NCI-H2196 treated with DMSO at 0.1 percent for 48 hours (cell line): Measurements from ENCODE around the gene TVP23A.
"Not testable (repeated sequence)": the region's sequence is repeated elsewhere in the genome, so short reads cannot be mapped to it uniquely, and the experiment has no call there.

Experiments
- DNase-seq: peaks from one replicate; lab custom pipeline; 2025; ENCODE audit not compliant: unreplicated experiment; lab: John Stamatoyannopoulos, UW

The TVP23A gene

DNA sequence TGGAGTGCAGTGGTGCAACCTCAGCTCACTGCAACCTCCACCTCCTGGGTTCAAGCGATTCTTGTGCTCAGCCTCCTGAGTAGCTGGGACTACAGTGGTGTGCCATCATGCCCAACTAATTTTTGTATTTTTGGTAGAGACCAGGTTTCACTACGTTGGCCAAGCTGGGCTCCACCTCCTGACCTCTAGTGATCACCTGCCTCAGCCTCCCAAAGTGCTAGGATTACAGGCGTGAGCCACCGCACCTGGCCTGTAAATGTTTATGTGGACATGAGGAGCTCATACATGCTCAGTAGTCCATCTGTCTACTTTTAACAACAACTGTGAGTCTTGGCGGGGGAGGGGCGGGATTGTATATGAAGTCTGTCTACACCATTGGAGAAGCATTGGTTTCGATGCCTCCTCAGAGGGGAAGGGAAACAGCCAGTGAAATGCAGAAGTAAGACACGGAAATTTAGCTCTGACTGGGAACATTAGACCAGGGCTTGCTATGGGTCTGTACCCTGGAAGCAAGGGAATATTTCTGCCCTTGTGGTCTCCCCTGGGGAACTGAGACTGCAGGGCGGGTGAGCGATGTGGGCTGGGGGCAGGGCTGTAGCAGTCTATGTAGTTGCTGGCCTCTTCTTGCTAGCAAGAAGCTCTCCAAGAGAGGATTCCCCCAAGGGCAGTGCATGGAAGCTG lies 65.6 kb downstream of the TVP23A start:
- no peak for DNase-seq

DNA sequence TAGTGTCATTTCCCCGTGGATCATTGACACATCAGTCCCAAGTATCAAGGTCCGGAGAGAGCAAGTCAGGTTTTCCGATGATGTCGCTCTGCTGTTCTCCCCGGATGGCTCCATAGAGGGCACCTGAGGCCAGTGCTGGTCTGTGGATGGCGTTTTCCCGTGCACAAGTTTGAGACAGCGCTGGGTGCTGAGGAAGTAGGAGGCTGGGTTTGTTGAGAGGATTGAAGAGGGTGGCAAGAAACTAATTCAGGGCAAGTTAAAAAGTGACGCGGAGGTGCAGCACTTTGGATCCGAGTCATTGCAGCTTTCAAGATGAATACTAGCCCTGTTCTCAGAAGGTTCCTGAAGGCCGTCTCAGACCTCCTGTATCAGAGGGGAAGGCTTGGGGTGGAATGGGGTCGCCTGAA lies 67.3 kb downstream of the TVP23A start:
- no peak for DNase-seq

DNA sequence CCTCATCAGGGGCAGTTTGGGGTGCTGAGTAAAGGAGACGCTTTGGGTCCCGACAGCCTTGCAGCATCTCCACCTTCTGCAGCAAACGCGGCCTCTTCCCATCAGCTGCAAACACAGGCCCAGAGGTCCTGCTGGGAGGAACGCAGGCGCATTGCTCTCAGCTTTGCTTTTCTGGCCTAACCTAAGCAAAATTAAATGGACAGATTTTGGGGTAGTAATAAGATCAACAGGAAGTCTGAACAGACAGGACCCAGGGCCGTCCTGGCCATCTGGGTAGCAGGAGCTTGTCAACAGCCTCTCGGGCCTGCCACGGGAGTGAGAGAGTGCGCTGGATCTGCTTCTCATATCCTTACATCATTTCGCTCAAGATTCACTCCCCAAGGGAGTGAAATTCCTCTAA lies 67.8 kb downstream of the TVP23A start:
- no peak for DNase-seq

DNA sequence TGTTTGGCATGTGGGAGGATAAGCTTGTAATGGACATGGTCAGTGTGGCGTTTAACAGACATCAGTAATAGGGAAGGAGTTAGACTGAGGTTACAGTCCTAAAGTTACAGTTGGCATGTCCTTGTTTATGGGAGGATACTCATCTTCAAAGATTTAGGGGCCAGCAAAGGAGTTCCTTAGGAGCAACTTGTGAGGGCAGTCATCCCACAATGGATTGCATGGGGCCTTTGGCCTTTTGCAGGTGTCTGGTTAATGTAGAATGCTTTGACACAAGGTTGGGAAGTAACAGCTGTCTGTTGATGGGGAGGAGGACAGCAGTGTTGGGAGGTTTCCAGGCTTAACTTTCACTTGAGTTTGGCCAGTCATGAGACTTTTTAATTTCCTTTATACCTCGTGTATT lies 72.8 kb downstream of the TVP23A start:
- no peak for DNase-seq

DNA sequence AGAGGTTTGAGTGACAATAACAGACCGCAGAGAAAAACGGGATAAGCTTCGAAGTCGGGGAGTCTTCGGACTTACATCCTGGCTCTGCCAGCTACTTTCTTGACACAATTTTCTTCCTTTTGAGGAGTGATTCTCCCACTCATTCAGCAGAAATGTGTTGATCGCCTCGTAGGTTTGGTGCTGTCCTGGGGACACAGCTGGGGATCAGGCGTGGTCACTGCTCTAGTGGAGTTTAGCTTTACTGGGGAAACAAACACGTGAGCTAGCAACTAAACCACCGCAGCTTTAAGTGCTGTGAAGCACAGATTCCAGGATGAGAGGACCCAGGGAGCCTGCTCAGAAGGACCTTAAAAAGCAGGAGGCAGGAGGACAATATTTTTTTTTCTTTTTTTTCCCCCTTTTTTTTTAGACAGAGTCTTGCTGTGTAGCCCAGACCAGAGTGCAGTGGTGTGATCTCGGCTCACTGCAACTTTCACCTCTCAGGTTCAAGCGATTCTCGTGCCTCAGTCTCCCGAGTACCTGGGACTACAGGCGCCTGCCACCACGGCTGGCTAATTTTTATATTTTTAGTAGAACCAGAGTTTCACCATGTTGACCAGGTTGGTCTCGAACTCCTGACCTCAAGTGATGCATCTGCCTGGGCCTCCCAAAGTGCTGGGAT lies 74.1 kb downstream of the TVP23A start:
- no peak for DNase-seq

DNA sequence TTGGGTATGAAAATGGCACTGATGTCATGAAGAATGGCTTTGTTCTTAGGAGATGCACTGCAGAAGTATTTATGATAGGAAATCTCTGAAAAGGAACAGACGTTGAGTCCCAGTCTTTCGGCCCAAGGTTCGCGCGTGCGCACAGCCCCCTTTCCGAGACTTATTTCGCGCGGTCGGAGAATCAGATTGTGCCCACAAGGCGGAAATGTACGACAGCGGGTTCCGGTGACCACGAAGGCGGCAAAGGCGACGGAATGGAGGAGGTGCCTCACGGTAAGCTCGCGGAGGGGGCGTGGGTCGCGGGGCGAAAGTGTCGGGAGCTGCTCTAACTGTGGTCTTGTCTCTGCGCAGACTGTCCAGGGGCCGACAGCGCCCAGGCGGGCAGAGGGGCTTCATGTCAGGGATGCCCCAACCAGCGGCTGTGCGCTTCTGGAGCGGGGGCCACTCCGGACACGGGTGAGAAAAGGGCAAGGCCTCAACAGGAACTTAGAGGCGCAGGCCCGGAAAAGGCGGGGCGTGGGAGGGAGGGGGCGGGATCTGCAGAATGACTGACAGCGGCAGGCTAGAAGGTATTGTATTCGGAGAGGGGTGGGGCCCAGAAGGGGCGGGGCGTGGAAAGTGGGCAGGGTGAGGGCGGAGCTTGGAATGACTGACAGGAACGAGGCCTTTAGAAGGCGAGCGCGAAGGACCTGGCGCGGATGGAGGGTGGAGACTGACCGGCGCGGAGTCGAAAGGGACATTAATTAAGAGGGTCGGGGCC lies 74.8 kb downstream of the TVP23A start, which contains the start of gene NUBP1:
NUBP1 (plus strand) TSS at position 233 of the 760 bp plus-strand sequence; CDS start at position 255, 22 bp downstream.
- peak; percentile 89 for DNase-seq

DNA sequence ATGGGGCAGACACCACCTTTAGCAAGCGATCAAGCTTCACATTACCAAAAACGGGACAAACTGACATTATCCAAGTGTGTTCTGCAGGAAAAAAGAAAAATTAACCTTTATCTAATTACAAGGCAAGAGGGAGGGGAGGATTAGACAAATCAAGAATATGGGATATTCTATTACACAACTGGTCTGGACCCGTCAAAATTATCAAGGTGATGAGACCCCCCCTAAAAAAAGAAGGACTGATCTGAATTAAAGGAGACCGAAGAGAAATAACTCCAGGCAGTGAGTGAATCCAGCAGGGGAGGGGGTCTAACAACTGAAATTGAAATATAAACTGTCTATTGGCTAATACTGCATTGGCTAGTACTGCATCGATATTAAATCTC lies 75.4 kb downstream of the TVP23A start:
- DNase-seq: no peak

DNA sequence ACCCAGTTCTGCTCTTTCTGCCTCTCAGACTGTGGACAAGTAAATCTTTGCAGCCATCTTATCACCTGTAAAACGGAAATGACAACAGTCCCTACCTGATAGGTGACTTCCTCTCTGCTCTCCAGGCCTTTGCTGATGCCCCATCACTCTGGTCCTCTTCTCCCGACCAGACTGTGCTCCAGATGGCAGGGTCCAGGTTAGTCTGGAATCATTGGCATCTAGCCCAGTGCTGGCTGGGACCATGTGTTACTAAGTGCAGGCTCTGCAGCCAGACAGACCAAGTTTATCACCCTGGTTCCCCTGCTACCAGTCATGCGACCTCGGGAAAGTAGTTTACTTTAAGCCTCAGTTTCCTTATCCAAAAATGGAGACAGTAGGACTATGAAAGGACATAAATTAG lies 76.8 kb downstream of the TVP23A start:
- DNase-seq: no peak

DNA sequence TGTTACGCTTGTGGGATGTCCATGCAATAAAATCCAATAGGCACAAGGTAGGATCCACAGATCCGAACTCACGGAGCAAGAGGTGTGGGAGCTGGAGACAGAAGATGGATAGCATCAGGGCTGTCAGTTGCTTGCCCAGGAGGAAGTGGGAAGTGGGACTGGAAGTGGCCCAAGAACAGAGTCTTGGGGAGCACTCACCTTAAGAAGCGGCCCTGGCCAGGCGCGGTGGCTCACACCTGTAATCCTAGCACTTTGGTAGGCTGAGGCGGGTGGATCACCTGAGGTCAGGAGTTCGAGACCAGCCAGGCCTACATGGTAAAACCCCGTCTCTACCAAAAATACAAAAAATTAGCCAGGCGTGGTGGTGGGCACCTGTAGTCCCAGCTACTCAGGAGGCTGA lies 77.3 kb downstream of the TVP23A start:
- DNase-seq: not testable (repeated sequence)

DNA sequence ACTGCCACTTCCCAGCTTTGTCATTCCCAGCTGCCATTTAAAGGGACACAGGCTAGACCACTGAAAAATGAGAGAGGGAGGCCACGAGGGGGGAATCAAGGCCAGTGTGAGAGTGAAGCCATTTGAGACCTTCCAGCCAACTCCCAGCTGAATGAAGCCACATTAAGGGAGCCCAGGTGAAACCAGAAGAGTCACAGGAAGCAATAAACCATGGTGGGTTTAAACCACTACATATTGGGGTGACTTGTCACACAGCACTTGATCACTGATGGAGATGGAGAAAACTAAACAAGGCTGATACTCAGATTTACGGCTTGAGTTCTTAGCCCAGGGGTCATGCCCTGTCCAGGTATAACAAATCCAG lies 77.8 kb downstream of the TVP23A start:
- DNase-seq: no peak

DNA sequence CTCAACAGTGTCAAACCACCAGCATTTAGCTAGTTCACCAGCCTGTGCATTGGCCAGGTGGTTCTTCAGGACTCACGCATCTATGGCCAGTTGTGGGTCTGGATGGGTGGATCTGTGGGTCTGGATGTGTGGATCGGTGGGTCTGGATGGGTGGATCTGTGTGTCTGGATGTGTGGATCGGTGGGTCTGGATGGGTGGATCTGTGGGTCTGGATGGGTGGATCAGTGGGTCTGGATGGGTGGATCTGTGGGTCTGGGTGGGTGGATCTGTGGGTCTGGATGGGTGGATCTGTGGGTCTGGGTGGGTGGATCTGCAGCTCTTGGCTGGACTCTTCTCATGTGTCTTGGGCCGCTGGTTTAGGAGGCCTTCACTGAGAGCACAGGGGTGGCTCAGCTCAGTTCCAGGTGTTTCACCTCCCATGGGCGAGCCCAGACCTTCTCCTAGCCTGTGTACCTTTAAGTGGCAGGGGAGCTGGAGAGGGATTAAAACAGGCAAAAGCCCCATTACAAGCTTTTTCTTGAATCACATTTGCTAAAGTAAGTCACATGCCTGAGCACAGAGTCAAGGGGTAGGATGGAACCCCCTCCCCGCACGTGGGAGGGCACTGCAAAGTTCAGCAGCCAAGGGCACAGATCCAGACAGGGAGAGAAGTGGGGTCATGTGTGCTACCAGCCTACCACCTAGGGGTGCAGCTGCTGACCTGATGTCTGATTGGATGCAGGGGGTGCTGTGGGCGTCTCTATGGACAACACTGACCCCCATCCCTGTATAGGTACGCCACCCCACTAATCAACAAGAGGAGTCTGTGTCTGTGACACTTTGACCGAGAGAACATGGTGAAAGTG lies 78.4 kb downstream of the TVP23A start:
- no peak for DNase-seq

DNA sequence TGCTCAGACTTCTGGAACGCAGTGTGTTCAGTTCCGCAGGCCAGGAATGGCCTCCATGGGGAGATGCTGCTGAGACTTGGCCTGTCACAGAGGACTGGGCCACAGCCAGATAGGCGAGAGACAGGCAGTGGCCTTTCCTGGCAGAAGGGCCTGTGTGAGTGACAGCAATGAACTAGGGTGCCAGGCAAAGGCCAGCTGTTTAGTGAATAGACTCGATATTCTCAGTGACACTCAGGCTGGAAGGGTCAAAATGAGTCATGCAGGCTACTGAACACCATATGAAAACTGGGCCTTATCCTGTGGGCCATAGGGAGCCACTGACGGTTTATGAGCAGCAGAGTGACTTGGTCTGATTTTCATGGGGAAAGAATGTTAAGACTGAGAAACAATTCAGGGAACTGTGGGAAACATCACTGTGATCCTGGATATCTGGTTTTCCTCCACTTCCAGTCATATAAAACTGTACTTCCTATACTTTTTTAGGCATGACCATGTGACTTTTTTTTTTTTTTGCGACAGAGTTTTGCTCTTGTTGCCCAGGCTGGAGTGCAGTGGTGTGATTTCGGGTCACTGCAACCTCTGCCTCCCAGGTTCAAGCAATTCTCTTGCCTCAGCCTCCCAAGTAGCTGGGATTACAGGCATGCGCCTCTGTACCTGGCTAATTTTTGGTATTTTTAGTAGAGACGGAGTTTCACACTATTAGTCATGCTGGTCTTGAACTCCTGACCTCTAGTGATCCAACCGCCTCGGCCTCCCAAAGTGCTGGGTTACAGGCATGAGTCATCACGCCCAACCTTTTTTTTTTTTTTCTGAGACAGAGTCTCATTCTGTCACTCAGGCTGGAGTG lies 80.1 kb downstream of the TVP23A start:
- no peak for DNase-seq

DNA sequence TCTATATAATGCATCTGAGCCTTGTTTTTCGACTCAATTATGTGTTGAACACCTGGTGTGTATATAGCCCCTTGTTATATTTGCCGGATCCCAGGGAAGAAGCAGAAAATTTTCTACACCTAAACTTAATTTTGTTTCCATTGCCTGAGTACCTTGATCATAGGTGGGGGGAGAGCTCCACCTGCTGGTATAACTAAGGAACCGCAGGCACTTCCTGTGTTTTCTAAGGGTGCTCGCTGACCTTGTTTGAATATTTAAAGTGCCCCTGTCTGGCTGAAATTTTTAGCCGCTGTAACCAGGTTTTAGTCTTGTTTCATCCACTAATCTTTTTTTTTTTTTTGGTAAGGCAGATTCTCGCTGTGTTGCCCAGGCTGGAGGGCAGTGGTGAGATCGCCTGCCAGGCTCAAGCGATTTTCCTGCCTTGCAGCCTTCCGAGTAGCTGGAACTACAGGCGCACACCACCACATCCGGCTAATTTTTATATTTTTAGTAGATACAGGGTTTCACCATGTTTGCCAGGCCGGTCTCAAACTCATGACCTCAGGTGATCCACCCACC lies 81.4 kb downstream of the TVP23A start:
- peak; percentile 64 for DNase-seq

DNA sequence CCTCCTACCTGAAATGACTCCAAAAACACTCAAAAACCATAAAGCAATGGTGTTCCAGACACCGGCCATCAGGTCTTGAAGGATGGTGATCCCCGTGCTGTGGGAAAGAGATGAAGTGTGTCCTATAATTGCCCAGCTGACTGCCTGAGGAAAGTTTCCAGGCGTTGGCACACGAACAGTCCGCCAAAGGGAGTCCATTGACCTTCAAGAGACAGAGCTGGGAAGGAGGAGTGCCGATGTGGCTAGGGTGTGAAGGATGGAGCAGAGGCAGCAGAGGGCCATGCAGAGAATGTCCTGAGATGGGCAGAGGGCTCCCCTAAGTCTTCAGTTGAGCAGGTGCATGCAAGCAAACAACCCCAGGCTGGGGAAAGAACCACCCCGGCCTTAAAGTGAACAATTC lies 86.8 kb downstream of the TVP23A start:
- DNase-seq: no peak

DNA sequence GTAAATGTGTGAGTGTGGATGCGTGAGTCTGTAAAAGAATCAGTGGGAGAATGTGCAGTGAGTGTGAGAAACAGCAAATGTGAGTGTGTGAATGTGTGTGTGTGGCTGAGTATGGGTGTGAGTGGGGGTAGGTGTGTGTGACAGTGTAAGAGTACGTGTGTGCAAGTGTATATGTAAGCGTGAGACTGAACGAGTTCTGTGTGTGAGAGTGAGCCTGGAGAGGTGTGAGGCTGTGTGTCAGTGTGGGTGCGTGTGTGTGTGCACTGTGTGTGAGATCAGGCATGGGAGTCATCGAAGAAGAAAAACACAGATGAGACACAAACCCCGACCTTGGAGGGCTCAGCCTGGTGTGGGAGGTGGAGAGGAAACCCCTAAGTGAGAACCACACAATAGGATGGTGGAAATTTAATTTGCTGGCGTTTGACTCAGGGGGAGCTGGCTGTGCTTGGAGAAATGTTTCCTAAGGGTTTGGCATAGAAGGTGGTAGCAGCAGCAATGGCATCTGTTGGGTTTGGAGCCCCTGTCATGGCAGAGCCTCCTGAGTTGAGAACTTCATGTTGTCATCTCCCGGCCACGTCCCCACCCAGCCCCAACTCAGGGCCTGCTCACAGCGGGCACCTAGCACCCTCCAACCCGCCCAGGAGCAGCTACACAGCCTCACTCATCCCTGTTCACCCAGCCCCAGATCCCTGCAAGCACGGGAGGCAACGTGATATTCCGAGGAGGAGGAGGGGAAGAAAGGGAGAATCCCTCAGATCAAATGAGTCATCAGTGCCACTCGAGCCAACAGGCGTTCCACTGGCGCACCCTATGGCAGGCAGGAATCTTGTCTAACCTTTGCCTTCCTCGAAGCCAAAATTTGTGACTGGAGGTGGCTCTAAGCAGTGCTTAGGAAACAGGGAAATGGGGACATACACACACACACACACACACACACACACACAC lies 89.2 kb downstream of the TVP23A start:
- DNase-seq: peak; percentile 59

DNA sequence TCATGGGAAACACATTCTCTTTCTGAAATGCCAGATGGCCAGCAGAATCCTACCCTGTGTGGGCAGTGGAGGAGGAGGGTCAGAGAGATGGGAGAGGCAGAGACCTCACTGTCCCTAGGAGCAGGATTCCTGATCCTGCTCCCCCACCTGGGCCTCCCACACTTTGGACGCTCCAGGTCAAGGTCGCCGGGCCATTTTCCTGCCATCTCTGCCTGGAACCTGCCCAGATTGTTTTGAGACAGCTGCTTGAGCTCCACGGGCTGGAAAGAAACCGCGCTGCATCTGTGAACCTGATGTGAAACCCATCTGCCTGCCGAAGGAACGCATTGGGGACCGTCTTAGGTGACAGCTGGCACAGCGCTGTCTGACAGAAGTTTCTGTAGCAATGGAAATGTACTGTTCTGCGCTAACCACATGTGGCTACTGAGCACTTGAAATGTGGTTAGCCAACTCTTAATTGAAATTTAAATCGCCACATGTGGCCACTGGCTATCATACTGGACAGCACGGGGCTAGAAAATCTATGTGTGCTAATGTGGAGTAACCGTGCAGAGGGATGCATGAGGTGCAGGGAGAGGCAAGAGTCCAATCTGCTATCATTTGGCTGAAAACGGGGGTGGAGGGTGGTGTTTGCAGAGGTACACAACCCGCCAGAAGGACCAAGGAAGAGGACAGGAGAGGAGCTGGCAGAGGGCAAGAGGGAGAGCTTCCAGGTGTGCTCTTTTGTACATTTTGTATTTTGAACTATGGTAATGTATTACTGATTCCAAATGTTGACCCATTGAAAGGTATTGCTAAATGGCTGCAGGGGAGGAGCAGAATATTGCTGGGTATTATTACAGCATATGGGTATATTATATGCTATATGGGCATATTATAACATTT lies 90.3 kb downstream of the TVP23A start:
- DNase-seq: no peak
